Measurements from ENCODE around the gene SEMA6C.

DNA sequence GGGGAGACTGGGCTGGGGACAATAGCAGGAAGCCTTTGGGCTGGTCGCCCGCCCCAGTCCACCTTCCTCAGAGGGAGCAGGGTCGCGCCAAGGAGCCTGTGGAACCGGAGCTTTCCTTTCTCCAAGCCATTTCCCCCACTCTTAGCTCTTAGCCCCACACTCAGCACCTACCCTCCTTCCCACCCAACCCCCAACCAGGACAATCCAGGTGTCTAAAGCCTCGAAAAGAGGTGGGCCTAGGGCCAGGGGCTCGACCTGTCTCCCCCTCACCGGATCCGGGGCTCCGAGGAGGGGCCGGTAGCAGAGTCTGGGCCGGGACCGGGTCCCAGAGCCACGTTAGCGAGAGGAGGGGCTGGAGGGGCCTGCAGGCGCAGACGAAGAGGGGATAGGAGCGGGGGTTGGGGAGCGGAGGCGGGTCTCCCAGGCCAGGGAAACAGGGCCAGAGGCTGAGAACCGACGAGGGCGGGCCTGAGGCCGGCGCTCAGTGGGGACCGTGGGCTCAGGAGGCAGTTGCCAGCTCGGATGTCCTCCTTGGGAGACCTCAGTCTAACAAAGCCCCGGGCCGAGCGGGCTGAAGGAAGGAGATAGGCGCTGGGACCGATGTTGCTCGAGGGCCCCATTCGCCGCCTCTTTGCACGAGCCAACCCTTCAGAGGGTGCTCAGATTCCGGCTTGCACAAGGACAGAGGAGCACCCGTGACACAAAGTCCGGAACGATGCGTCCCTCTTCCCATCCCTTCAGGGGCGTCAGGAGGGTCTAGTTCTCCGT, 943 bp downstream of the SEMA6C start:
- TF ChIP-seq, protein P1, sequence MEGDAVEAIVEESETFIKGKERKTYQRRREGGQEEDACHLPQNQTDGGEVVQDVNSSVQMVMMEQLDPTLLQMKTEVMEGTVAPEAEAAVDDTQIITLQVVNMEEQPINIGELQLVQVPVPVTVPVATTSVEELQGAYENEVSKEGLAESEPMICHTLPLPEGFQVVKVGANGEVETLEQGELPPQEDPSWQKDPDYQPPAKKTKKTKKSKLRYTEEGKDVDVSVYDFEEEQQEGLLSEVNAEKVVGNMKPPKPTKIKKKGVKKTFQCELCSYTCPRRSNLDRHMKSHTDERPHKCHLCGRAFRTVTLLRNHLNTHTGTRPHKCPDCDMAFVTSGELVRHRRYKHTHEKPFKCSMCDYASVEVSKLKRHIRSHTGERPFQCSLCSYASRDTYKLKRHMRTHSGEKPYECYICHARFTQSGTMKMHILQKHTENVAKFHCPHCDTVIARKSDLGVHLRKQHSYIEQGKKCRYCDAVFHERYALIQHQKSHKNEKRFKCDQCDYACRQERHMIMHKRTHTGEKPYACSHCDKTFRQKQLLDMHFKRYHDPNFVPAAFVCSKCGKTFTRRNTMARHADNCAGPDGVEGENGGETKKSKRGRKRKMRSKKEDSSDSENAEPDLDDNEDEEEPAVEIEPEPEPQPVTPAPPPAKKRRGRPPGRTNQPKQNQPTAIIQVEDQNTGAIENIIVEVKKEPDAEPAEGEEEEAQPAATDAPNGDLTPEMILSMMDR (IDR thresholded peaks at IDR 0.05; ENCODE audit: borderline replicate concordance, extremely low read depth, low read length, poor library complexity, severe bottlenecking): no peak
- TF ChIP-seq EZH2 (IDR thresholded peaks at IDR 0.05; ENCODE audit: borderline replicate concordance, low read depth, low read length, severe bottlenecking): no peak

Measured in DND-41 (cell line).